ENCODE data around the gene OR3A1. TPM values are rescaled to one million over a fixed set of nuclear protein-coding genes. Genes with fewer than 3 reads are reported as not detected.
"Not testable (repeated sequence)": the region's sequence is repeated elsewhere in the genome, so short reads cannot be mapped to it uniquely, and the experiment has no call there.

OR3A1 gene
- total RNA-seq, 1 donor from 2014 or later, result not detected

- Histone ChIP-seq H3K4me3 (no peak overlapping the region), H3K36me3 (no peaks in the 10 kb centered on the region), H3K27ac (replicated peaks) (no peak overlapping the region), H3K9me3 (replicated peaks) (peaks cover 7% of the 10 kb centered on the region), H3K27me3 (ENCODE audit: low read depth) (peaks cover 38% of the 10 kb centered on the region), H3K4me1 (no peaks in the 10 kb centered on the region)
- DNase-seq, result no peak
- TF ChIP-seq CTCF (IDR thresholded peaks at IDR 0.05; ENCODE audit: borderline replicate concordance), result no peak
- intact Hi-C loops (cut with micrococcal nuclease), result no loop called here
Measured at GRCh38 chr17:3295632-3296031, 2.5 kb downstream of the OR3A1 start.

- intact Hi-C loops (cut with micrococcal nuclease); H3K4me1 ChIP-seq; H3K4me3 ChIP-seq; H3K27ac ChIP-seq (replicated peaks); H3K9me3 ChIP-seq (replicated peaks); H3K36me3 ChIP-seq; DNase-seq: not testable (repeated sequence)
- H3K27me3 ChIP-seq (ENCODE audit: low read depth), result peaks cover 56% of the 10 kb centered on the region
Measured at GRCh38 chr17:3293548-3293947, 4.6 kb downstream of the OR3A1 start.

GRCh38 chr17:3282901-3283300 is 15.3 kb downstream of the OR3A1 start:
- Histone ChIP-seq H3K4me3 (no peak overlapping the region), H3K27ac (replicated peaks) (no peak overlapping the region), H3K27me3 (ENCODE audit: low read depth) (peaks cover 6% of the 10 kb centered on the region), H3K4me1 (no peaks in the 10 kb centered on the region), H3K9me3 (replicated peaks) (no peaks in the 10 kb centered on the region), H3K36me3 (no peaks in the 10 kb centered on the region)
- TF ChIP-seq CTCF (IDR thresholded peaks at IDR 0.05; ENCODE audit: borderline replicate concordance), result no peak
- DNase-seq, result no peak
- intact Hi-C loops (cut with micrococcal nuclease), result no loop called here

- H3K27me3 ChIP-seq (ENCODE audit: low read depth), result peaks cover 6% of the 10 kb centered on the region
- no peak overlapping the region for H3K4me3 ChIP-seq
- no peaks in the 10 kb centered on the region for H3K4me1 ChIP-seq
- DNase-seq, result no peak
- H3K27ac ChIP-seq (replicated peaks), result no peak overlapping the region
- intact Hi-C loops (cut with micrococcal nuclease), result no loop called here
- no peak for TF ChIP-seq CTCF (IDR thresholded peaks at IDR 0.05; ENCODE audit: borderline replicate concordance)
- no peaks in the 10 kb centered on the region for H3K36me3 ChIP-seq
- H3K9me3 ChIP-seq (replicated peaks), result peaks cover 17% of the 10 kb centered on the region
Measured at GRCh38 chr17:3276126-3276525, 22.0 kb downstream of the OR3A1 start.

- Histone ChIP-seq H3K27me3 (ENCODE audit: low read depth) (peaks cover 18% of the 10 kb centered on the region), H3K27ac (replicated peaks) (no peak overlapping the region), H3K36me3 (no peaks in the 10 kb centered on the region), H3K9me3 (replicated peaks) (peaks cover 21% of the 10 kb centered on the region), H3K4me1 (no peaks in the 10 kb centered on the region), H3K4me3 (no peak overlapping the region)
- no peak for TF ChIP-seq CTCF (IDR thresholded peaks at IDR 0.05; ENCODE audit: borderline replicate concordance)
- no peak for DNase-seq
- intact Hi-C loops (cut with micrococcal nuclease), result no loop called here
Measured at GRCh38 chr17:3271072-3271848, 26.9 kb downstream of the OR3A1 start.

DNA sequence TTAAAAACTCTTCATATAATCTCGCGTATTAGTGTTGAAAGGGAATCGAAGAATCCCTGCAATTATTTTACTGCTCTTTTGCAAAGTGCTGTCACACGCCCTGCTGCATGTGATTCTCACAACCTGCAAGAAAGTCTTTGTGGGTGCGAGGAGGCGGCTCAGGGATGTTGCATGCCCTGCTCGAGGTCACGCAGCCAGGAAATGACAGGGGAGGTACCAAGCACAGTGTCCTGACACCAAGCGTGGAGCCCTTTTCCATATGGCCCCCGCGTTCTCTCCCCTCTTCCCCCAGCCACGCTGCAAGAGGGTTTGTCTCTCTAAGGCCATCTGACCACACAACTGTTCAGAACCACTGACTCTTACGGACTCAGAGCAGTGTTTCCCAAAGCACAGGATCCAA is 37.6 kb downstream of the OR3A1 start:
- Histone ChIP-seq H3K4me1 (no peaks in the 10 kb centered on the region), H3K4me3 (no peak overlapping the region), H3K27ac (replicated peaks) (no peak overlapping the region), H3K36me3 (no peaks in the 10 kb centered on the region), H3K9me3 (replicated peaks) (no peaks in the 10 kb centered on the region), H3K27me3 (ENCODE audit: low read depth) (peaks cover 43% of the 10 kb centered on the region)
- intact Hi-C loops (cut with micrococcal nuclease), result no loop called here
- no peak for TF ChIP-seq CTCF (IDR thresholded peaks at IDR 0.05; ENCODE audit: borderline replicate concordance)
- DNase-seq, result no peak

All from left ventricle myocardium inferior (tissue), 1 donor.